HG03442 (cell line): ENCODE data around the gene GTF2F2.
"Not testable (repeated sequence)": the region's sequence is repeated elsewhere in the genome, so short reads cannot be mapped to it uniquely, and the experiment has no call there.

Experiments used
- ATAC-seq: cut with Tn5 transposase; IDR thresholded peaks from one replicate; pipeline ENCODE4 v1.9.1; 2021; ENCODE audit warnings: mild to moderate bottlenecking, moderate library complexity; ENCODE audit not compliant: unreplicated experiment

Gene GTF2F2

GRCh38 chr13:45178349-45179162, 58.2 kb downstream of the GTF2F2 start:
- ATAC-seq = no peak

GRCh38 chr13:45179428-45179827, 59.1 kb downstream of the GTF2F2 start:
- ATAC-seq = no peak

DNA sequence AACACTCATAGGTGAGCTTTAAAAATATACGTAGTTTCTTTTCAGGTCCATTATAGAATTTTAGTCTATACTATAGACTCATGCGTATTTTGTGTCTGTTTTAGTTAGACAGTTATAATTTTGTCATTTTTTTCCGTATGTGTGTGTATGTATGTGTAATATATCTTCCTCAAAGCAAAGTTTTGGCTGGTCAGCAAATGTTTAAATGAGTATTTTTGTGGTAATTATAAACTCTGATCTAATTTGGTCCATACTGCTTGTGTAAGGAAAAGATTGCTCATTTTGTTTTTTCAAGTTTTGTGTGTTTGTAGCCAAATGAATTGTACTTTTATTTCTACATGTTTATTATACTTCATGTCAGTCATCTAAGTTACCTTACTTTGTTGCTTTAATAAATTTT, 60.0 kb downstream of the GTF2F2 start:
- ATAC-seq = no peak

- no peak for ATAC-seq
Observed at GRCh38 chr13:45180713-45181601, 60.6 kb downstream of the GTF2F2 start.

DNA sequence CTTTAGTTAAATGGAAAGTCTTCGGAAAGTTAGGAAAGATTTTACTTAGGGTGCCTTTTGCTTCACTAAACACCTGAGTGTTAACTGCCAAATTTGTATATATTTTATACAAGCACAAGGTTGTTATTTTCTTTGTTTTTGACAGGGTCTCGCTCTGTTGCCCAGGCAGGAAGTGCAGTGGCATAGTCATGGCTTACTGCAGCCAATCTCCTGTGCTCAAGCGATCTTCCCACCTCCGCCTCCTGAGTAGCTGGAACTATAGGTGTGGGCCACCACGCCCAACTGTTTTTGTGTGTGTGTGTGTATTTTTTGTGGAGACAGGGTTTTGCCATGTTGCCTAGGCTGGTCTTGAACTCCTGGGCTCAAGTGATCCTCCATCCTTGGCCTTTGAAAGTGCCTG, 64.4 kb downstream of the GTF2F2 start:
- no peak for ATAC-seq

- ATAC-seq = no peak
Observed at GRCh38 chr13:45185286-45185685, 65.0 kb downstream of the GTF2F2 start.

GRCh38 chr13:45189077-45189476, 68.8 kb downstream of the GTF2F2 start:
- not testable (repeated sequence) for ATAC-seq

DNA sequence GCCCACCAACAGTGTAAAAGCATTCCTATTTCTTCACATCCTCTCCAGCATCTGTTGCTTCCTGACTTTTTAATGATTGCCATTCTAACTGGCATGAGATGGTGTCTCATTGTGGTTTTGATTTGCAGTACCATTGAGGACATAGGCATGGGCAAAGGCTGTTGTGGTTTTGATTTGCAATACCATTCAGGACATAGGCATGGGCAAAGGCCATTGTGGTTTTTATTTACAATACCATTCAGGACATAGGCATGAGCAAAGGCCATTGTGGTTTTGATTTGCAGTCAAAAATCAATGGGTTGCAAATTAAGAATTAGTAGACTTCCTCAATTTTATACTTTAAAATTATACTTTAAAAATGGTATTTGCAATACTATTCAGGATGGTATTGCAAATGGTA, 69.2 kb downstream of the GTF2F2 start:
- ATAC-seq = not testable (repeated sequence)

DNA sequence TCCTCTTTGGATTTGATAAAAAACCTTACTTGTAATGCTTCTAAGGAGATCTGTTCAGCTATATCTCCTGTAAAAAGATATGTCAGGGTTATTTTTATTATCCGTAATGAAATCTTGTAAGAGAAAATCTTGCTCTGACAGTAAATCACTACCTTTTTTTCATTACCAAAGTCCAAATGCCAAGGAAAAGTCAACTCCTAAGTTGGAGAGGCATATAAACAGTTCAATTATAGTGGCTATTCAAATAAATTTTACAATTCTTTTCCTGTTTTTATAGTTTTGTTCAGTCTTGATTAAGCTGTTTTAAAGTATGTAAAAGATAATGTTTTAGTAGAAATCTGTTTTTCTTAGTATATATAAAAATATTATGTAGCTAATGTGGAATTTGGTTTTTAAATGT, 71.6 kb downstream of the GTF2F2 start:
- ATAC-seq = no peak

GRCh38 chr13:45194081-45194939, 74.0 kb downstream of the GTF2F2 start:
- no peak for ATAC-seq

DNA sequence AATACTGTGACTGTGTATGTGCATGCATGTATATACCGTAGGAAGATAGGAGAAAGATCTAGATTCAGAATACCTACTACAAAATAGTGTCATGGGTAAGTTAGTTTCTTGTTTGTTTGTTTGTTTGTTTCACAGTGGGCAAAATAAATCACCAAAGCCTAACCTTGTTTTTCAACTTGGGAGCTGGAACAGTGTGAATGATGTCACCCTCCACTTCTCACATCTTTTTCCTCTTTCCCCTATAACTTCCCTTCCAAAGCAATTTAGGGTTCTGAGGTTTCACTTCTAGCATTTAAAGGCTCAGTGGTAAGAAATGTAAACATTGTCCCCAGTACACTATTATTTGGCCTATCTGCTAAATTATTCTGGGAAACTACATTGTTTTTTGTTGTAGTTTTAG, 75.1 kb downstream of the GTF2F2 start:
- ATAC-seq = no peak

DNA sequence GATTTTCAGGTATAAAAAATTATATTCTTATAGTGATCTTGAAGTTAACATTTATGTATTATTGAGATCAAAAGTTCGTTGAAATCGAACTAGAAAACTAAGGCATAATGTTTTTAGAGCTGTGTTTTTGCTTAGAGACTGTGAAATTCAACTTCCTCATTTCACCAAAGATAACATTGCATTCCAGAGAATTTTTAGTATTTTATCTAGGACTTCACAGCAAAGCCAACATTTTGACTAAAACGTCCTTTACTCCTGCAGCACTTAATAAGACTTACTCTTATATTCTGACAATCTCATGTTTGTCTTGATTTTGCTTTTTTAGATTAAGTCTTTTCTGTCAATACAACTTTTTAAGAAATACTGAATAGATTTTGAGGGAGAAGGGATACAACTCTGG, 75.8 kb downstream of the GTF2F2 start:
- no peak for ATAC-seq

DNA sequence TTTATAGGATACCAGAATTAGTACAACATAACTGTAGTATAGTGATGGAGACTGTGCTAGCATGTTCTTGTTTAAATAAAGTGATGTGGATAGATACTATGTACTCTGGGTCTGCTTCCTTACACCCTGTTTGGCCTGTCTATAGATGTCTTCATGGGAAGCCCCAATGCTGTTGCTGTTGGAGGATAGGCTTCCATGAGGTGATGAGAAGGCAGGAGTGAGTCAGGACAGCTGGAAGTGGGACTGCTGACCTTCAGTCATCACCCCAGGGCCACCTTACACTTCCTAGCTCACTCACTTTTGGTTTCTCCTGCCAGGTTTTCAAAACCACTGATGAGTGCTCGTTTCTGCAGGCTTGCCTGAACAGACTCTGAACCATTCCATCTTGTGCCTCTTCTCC, 76.3 kb downstream of the GTF2F2 start:
- peak; percentile 59 for ATAC-seq

- no peak for ATAC-seq
Observed at GRCh38 chr13:45198041-45198440, 77.7 kb downstream of the GTF2F2 start.

DNA sequence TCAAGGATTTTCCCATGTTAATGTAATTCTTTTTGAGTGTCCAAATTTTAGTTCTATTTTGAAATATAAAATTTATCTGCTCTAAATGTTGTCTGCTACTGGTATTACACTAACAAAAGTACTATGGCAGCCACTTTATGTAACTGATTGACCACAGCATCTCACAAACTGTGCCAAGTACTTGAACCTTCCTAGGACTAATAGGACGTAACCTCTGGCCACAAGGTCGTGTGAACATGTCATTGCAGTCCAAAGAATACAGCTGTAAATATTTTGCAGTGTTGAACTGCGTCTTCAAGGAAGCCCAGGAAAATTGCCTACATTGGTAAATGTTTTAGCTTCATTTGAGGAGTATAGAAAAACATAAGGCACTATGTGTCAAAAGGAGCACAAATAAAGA, 78.6 kb downstream of the GTF2F2 start:
- no peak for ATAC-seq

- no peak for ATAC-seq
Observed at GRCh38 chr13:45199711-45200110, 79.4 kb downstream of the GTF2F2 start.

DNA sequence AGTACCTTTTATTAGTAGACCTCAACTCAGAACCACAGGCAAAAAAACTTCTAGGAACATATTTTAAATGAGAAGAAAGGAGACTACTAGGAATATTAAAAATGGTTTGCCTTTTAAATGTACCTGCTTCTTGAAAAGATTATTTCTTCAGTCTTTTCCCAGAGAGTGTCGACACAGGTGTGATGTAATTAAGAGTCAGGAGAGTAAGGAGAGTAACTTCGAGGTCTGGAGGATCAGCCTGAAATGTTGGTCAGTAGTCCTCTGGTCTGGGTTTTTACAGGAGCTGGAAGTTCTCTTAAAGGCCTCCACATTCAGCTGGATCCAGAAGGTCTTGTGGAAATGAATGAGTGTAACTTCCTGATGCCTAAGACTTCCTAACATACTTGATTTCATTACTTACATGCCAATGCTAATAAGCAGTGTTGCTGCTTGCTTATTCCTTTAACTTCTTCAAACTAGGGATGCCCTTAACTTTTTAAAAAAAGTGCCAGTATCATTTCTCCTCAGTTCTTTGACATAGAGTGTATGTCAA, 80.5 kb downstream of the GTF2F2 start, which contains the start of gene KCTD4:
TSS of gene KCTD4 (minus strand) at position 345 of the 532 bp plus-strand sequence. CDS start 6,478 bp downstream, outside the sequence.
- no peak for ATAC-seq

DNA sequence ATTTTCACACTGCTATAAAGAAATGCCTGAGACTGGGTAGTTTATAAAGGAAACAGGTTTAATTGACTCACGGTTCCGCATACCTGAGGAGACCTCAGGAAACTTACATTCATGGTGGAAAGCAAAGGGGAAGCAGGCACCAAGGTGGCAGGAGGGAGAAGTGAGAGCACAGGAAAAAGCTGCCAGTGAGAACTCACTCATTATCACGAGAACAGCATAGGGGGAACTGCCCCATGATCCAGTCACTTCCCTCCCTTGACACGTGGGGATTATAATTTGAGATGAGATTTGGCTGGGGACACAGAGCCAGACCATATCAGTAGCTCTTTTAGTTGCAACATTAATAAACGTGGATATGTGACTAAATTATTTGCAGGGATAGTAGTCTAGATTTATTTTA, 84.8 kb downstream of the GTF2F2 start:
- no peak for ATAC-seq

DNA sequence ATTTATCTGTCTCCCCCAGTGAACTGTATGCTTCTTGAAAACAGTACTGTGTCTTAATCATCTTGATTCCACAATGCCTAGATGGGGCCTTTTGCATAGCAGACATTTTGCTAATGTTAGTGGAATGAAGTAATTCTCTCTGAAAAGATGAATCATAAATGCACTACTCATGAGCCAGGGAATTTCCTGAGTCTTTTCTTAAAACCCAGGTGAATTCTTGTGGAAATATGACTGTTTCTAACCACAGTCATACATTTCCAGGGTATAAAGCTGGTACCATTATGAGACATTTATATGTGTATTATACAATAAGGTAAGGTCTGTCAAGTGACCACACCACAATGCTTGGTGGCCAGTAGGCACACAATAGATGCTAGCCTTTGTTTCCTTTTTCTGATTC, 86.0 kb downstream of the GTF2F2 start:
- peak; percentile 45 for ATAC-seq

DNA sequence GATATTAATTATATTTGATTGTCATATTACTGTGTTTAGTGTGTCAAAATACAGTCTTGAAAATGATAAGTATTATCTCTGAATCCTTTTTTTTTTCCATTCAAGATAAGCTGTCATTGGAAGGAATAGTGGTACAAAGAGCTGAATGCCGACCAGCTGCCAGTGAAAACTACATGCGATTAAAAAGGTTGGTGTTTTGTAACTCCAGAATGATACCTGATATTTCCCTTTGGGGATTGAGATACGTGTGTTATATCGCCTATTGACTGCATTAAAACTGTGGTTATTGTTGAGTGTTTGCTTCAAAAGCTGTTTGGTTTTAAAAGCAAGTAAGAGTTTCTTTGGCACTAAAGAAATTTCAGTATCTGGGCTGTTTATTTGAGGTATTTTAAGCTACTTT, 87.0 kb downstream of the GTF2F2 start:
- ATAC-seq = no peak

DNA sequence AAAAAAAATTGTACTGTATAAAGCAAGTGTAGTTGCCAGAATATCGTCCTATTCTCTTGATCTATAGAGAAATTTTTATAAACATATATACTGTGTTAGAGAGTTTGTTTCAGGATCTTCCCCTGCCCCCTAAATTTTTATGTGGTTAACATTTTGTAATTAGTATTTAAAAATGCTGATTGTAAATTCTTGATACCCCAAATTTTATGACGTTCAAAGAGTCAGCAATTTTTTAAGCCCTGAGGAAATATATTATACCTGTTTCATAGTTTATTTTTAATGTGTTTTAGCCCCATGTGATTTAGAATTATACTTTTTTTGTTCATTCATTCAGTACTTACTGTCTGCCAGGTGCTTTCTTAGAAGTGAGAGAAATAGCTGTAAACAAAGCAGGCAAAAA, 87.8 kb downstream of the GTF2F2 start:
- no peak for ATAC-seq
